SU-DHL-6 (cell line): ENCODE results near the gene FUOM.
A peak's percentile ranks its signal among the peaks of the same experiment; 100 is the strongest.

Experiments used
- H2AFZ ChIP-seq: fragments of 200-600 bp; sonication (generic); 2 replicates; pipeline ENCODE4 v1.6.1; 2014; ENCODE audit warnings: low read depth, mild to moderate bottlenecking, moderate library complexity, mixed read lengths, antibody characterized with exemption, low read length; ENCODE audit not compliant: severe bottlenecking
- H3F3A ChIP-seq: fragments of 200-600 bp; shearing (Covaris generic); 2 replicates; pipeline ENCODE4 v1.6.0; 2016; ENCODE audit warnings: antibody characterized with exemption, mild to moderate bottlenecking; ENCODE audit not compliant: insufficient read depth
- H3K27ac ChIP-seq: fragments of 200-600 bp; sonication (generic); 2 replicates; pipeline ENCODE4 v1.5.1; 2016; ENCODE audit warnings: low read depth, mild to moderate bottlenecking, low read length, moderate library complexity, mixed read lengths
- H3K27me3 ChIP-seq: fragments of 200-600 bp; sonication (generic), shearing (Covaris generic); 2 replicates; pipeline ENCODE4 v1.6.0; 2014; ENCODE audit warnings: mild to moderate bottlenecking, low read length
- H3K36me3 ChIP-seq: fragments of 200-600 bp; sonication (generic); 2 replicates; pipeline ENCODE4 v1.6.1; 2014; ENCODE audit warnings: mild to moderate bottlenecking, low read length, mixed read lengths
- H3K4me2 ChIP-seq: fragments of 300-600, 200-600 bp; shearing (Covaris generic), sonication (generic); 2 replicates; pipeline ENCODE4 v1.6.0; 2014; ENCODE audit warnings: low read length, low read depth, mild to moderate bottlenecking; ENCODE audit not compliant: poor library complexity, severe bottlenecking
- H3K4me3 ChIP-seq: fragments of 200-600 bp; sonication (generic); 2 replicates; pipeline ENCODE4 v1.5.1; 2014; ENCODE audit warnings: antibody characterized with exemption, low read length, mild to moderate bottlenecking, mixed read lengths; ENCODE audit not compliant: insufficient read depth, poor library complexity, severe bottlenecking
- H3K79me2 ChIP-seq: fragments of 200-600 bp; sonication (generic); 2 replicates; pipeline ENCODE4 v1.6.1; 2014; ENCODE audit warnings: mild to moderate bottlenecking, low read length, moderate library complexity; ENCODE audit not compliant: insufficient read depth
- H3K9ac ChIP-seq: fragments of 200-600 bp; sonication (generic); 2 replicates; pipeline ENCODE4 v1.7.0; 2014; ENCODE audit warnings: mild to moderate bottlenecking, low read length
- H3K9me2 ChIP-seq: fragments of 200-600 bp; sonication (generic); replicated peaks from 2 replicates; pipeline ENCODE4 v1.6.1; 2014; ENCODE audit warnings: low read length; ENCODE audit not compliant: insufficient read depth
- H3K9me3 ChIP-seq: fragments of 200-600 bp; sonication (generic); 2 replicates; pipeline ENCODE4 v1.6.1; 2014; ENCODE audit warnings: low read length, mixed read lengths; ENCODE audit not compliant: insufficient read depth
- H4K20me1 ChIP-seq: fragments of 200-600 bp; sonication (generic); 2 replicates; pipeline ENCODE4 v1.6.1; 2014; ENCODE audit warnings: low read depth, mild to moderate bottlenecking, antibody characterized with exemption, low read length, moderate library complexity, mixed read lengths
- CTCF ChIP-seq: fragments of 200-600 bp; sonication (generic); IDR thresholded peaks from one replicate; pipeline ENCODE4 v1.5.1; 2017; ENCODE audit warnings: antibody characterized with exemption, mild to moderate bottlenecking, low read length, moderate library complexity; ENCODE audit not compliant: insufficient read depth, poor library complexity, severe bottlenecking
- EZH2phosphoT487 ChIP-seq: fragments of 200-600 bp; sonication (generic), shearing (Covaris generic); conservative IDR thresholded peaks from 2 replicates; pipeline ENCODE4 v1.6.1; 2018; ENCODE audit warnings: mild to moderate bottlenecking, antibody characterized with exemption, low read length, moderate library complexity, mixed read lengths

FUOM gene

GRCh38 chr10:133394064-133394663 is 36.3 kb upstream of the FUOM start, which contains the start of gene MTG1:
MTG1 (plus strand) TSS chr10:133394157; CDS start chr10:133394221, 64 bp downstream.
- no peaks in the 10 kb centered on the region for H3K36me3 ChIP-seq
- peaks cover 19% of the 10 kb centered on the region for H3F3A ChIP-seq
- H3K27me3 ChIP-seq: no peaks in the 10 kb centered on the region
- no peaks in the 10 kb centered on the region for H4K20me1 ChIP-seq
- peaks cover 22% of the 10 kb centered on the region for H3K79me2 ChIP-seq
- H3K4me3 ChIP-seq: peak within 1 kb of the TSS; percentile 73
- peak within 1 kb of the TSS; percentile 53 for H3K27ac ChIP-seq
- H2AFZ ChIP-seq: peak within 1 kb of the TSS; percentile 90
- TF ChIP-seq CTCF (no peak), EZH2phosphoT487 (no peak)
- no peaks in the 10 kb centered on the region for H3K9me3 ChIP-seq
- peak within 1 kb of the TSS; percentile 93 for H3K9ac ChIP-seq
- no peaks in the 10 kb centered on the region for H3K9me2 ChIP-seq
- H3K4me2 ChIP-seq: peak within 1 kb of the TSS; percentile 86

GRCh38 chr10:133393401-133394063 is 35.7 kb upstream of the FUOM start:
- Histone ChIP-seq H3K9ac (peak overlapping the region; percentile 93), H3K9me3 (no peaks in the 10 kb centered on the region), H3F3A (peaks cover 22% of the 10 kb centered on the region), H3K27ac (peak overlapping the region; percentile 53), H3K9me2 (no peaks in the 10 kb centered on the region), H3K4me2 (peak overlapping the region; percentile 86), H4K20me1 (no peaks in the 10 kb centered on the region), H3K79me2 (peaks cover 22% of the 10 kb centered on the region), H2AFZ (peak overlapping the region; percentile 76), H3K36me3 (no peaks in the 10 kb centered on the region), H3K4me3 (peak overlapping the region; percentile 73), H3K27me3 (no peaks in the 10 kb centered on the region)
- TF ChIP-seq CTCF (no peak), EZH2phosphoT487 (no peak)

GRCh38 chr10:133391761-133392518 is 34.1 kb upstream of the FUOM start:
- Histone ChIP-seq H3K9me3 (no peaks in the 10 kb centered on the region), H2AFZ (no peak overlapping the region), H3K36me3 (no peaks in the 10 kb centered on the region), H3K27me3 (no peaks in the 10 kb centered on the region), H3K4me3 (no peak overlapping the region), H3K79me2 (peaks cover 22% of the 10 kb centered on the region), H3K9me2 (no peaks in the 10 kb centered on the region), H3K4me2 (no peak overlapping the region), H3K9ac (no peak overlapping the region), H4K20me1 (no peaks in the 10 kb centered on the region), H3F3A (peaks cover 22% of the 10 kb centered on the region), H3K27ac (no peak overlapping the region)
- TF ChIP-seq EZH2phosphoT487: no peak
- no peak for TF ChIP-seq CTCF
